Activated effector memory CD4-positive, alpha-beta T cell treated with anti-CD3 and anti-CD28 coated beads, Interleukin-2, amount 50 U/mL, for 16 hours (primary cell): ENCODE measurements around the gene MASP1.

Source experiments
- DNase-seq: peaks from one replicate; pipeline ENCODE4 v3.0.0-alpha.2; 2020

MASP1 gene, protein sequence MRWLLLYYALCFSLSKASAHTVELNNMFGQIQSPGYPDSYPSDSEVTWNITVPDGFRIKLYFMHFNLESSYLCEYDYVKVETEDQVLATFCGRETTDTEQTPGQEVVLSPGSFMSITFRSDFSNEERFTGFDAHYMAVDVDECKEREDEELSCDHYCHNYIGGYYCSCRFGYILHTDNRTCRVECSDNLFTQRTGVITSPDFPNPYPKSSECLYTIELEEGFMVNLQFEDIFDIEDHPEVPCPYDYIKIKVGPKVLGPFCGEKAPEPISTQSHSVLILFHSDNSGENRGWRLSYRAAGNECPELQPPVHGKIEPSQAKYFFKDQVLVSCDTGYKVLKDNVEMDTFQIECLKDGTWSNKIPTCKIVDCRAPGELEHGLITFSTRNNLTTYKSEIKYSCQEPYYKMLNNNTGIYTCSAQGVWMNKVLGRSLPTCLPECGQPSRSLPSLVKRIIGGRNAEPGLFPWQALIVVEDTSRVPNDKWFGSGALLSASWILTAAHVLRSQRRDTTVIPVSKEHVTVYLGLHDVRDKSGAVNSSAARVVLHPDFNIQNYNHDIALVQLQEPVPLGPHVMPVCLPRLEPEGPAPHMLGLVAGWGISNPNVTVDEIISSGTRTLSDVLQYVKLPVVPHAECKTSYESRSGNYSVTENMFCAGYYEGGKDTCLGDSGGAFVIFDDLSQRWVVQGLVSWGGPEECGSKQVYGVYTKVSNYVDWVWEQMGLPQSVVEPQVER

DNA sequence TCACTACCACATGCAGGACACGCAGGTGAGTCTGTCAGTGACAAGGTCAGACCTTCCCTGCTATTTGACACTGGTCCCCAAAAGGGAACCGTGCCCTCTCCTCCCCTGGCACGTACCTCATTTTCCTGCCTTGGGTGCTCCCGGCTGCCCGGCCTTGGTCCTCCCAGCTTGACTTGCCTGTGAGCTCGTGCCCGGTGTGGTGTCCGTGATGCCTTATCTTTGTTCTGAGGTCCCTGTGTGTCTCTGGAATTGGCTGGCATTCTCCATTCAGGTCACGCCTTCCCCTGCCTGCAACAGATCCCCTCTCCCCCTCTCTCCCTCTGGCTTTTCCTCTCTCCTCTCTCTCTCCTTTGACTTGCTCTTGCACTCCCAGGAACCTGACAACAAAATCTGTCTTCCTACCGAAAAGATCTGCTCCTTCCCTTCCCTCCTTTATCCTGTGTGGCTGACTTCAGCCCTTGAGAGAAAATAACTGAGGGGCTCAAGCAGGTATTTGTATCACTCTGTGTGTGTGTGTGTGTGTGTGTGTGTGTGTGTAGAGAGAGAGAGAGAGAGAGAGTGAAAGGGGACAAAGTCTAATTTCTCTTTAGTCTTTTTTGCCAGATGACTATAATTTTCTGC lies at the start of gene MASP1:
Gene MASP1, minus strand, starts transcription at position 226 of the 621 bp plus-strand sequence. Its CDS starts 105 bp downstream, at position 121.
- no peak for DNase-seq

DNA sequence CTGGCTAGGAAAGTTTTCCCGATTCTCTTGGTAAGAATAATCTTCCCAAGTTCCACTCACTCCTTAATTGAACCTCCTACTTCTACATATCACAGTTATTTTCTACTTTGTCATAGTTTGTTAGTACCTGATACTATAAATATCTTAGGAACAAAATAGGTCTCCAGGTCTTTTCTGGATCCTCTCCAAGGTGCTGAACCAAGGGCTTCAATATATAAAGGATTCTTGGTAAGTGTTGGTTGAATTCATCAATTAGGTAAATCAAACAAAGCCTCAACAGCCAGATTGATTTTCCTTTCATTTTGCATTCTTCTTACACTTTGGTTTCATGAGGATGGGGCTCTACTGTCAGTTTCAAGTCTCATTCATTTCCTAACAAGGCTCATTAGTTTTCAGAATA lies 49.0 kb upstream of the MASP1 start:
- no peak for DNase-seq

DNA sequence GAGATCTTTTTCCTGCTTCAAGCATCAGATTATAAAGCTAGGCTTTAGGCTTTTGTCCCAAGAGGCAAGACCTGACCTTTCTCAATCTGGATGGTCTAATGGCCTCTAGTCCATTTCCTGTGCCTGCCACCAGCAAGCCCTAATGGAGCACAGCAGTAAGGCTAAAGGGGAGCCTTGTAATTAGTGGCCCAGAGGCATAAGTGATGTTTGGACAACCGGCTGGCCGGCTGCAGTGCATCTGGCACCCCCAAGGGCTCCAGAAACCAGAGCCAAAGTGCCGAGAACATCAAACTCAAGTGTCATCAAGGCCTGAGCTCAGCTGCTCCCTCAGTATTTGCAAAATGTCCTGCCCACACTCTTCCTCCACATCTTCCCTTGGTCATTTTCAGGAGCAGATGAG lies 44.8 kb upstream of the MASP1 start:
- DNase-seq = no peak

DNA sequence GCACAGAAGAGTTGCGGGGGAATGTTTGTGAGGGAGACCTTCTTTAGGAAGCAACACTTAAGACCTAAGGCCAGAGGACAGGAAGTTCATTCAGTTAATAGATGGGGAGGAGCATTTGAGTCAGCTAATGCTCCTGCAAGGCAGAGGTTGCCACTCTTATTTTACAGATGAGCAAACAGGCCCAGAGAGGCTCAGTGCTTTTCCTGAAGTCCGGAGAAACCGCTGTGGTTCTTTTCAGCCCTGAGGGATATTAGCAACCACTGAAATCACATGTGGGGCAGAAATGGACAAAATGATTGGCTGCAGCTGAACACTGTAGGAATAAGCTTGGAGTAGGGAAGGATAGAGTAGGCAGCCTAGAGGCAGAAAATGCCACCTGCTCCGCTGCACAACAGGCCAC lies 43.4 kb upstream of the MASP1 start:
- no peak for DNase-seq

DNA sequence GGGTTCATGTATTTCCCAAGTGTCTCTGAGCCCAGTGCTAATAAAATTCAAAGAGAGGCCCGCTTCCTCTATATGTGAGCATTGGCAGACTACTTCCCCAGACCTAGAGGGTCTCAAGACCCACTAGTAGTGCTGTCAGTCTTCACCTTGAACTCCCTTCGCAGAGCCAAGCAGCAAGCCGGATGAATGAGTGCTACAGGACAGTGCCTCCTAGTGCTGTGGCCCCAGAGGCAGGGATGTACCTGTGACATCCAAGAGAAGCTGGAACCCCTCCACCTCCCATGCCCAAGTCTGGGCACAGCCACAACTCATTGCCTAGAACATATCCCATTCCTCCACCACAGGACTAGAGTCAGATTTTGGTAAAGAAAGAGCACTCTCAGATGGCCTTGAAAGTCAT lies 37.2 kb upstream of the MASP1 start:
- no peak for DNase-seq

DNA sequence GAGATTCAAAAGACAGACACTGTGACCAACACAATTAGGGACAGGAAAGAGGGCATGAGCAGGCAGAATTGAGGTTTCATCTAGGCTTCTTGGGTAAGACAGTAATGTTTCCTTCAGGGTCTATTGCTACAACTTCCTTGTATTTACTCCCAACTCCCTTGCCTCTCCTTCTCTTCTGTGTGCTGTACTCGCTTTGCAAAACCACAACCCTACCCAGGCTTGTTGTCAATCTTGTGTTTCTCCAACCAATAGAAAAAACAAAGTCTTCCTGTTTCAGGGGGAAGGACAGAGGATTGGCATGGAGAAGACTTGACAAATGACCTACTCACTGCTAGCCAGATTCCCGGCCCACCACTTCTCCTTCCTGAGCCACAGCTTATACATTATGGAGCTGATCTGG lies 36.3 kb upstream of the MASP1 start:
- no peak for DNase-seq

DNA sequence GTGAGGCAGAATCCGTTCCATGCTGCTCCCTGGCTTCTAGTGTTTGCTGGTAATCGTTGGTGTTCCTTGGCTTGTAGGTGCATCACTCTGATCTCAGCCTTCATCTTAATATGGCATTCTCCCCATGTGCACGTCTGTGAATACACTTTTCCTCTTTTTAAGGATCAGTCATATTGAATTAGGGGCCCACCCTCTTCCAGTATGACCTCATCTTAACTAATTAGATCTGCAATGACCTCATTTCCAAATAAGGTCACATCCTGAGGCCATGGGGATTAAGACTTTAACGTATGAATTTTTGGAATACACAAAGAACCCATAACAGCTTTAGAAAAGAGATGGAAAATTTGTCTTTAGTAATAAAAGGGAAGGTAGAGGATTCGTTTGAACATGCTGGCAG lies 34.1 kb upstream of the MASP1 start:
- DNase-seq = no peak

DNA sequence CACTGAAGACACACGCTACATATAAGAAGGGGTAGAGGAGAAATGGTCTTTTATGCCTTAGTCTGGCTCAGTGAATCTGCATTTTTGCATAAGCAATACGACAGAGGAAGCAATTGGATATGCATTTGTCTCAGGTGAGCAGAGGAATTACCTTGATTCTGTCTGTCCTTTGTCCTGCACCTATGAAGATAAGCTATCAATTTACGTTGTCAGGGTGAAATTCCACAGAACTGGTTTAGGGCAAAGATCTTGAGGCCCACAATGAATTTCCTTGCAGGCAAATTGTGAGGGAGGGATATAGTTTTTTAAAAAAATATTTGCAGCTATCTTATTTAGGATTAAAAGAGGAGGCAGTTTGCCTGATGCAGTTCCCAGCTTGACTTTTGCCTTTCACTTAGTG lies 31.6 kb upstream of the MASP1 start:
- DNase-seq = no peak

DNA sequence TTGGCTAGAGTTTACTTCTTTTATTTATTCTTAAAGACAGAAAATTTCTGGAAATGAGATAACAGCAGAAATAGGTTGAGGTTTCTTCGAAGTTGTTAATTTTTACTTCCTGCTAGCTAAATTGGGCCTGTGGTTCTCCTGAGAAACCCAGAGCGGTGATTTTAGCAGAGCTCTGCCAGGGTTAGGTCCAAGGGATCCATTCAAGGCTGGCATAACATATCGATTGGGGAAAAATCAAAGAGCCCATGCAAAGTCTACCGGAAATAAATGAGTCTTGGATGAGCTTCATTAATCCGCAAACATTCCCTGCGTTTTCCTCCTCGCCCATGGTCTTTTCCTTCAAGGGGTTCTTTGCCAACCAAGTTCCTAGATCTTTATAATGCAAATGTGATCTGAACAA lies 30.8 kb upstream of the MASP1 start:
- DNase-seq = no peak

DNA sequence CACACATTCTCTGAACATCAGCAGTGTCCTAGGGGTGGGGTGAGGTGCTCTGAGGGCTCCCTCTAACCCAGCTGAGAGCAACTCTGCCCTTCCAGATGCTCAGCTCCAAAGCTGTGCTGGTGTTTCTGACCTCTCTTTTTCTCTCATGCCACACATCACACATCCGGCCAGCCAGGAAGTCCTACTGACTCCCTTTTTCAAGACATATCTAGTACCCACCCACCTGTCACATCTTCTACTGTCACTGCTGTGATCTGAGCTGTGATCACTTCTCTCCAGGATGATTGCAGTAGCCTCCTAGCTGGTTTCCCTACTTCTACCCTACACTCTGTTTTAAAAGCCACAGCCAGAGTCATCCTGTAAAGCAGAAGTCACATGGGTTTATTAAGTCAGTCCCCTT lies 30.2 kb upstream of the MASP1 start:
- DNase-seq = no peak

DNA sequence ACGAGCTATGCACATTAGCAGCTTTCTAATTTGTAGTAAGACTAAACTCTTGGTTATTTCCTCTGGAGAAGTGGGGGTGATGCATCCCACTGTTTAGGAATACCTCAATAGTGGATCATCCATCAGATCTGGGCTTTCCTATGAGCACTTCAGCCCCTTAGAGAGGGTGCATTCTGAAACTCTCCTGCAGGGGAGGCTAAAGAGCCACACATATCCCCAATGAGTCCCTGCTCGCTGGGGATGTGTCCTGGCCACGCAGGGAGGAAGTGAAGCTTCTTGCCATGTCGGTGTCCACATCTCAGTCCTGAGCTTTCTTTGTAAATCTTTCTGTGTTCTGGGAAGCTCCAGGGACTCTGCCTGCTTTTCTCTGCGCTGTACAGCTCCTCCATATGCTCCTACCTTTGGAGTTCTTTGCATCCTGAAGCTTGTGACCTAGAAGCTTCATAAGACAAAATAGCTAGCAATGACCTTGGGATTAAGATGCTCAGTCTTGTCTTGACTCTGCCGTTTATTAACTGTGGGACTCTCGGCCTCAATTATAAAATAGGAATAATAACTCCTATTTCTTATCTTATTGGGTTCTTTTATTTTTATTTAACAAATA lies 28.3 kb upstream of the MASP1 start:
- DNase-seq = peak; percentile 73

DNA sequence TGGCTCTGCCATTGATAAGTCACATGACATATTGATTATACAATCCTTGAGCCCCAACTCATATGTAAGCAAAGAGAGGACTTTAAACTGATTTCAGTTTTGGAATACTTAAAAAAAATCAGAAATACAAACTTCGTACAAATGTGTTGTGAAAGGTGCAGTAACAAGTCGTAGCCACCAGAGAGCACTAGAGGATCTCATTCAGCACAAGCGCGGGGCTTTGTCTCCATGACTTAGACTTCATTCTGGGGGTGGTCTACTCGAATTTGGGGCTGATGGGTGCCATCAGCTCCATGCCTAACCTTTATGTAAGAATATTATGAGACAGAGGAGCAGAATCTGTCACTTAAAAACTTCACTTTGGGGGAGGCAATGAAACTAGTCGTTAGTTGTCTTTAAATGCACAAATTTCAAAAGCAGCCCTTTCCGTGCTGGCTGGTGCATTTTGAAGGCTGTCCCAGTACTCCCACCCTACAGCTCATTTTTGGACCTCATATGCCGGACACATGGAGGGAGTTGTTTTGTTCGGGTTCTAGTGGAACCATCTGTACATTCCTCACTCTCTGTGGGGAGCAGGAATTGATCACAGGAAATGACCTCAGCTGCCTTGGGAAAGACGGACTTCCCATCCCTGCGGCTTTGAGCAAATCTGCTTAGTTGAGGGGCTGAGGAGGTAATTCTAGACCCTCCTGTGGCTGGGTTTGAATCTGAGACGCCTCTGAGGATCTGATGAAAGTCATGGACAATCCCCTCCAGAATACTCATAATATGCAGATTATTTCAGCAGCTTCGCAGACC lies 27.5 kb upstream of the MASP1 start:
- peak; percentile 69 for DNase-seq

DNA sequence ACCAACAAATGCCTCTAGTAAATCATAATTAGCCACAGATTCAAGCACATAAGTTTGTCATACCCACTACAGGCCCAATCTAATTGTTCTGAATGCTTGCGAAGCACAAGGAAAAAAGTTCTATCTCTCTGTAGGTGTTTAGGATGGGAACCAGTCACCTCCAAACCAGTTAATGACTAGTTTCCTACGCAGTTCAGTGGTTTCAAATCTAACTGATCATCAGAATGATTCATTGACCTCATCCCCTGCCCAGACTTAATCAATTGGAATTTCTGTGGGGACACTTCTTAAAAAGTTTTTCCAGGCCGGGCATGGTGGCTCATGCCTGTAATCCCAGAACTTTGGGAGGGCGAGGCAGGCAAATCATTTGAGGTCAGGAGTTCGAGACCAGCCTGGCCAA lies 24.3 kb upstream of the MASP1 start:
- no peak for DNase-seq

DNA sequence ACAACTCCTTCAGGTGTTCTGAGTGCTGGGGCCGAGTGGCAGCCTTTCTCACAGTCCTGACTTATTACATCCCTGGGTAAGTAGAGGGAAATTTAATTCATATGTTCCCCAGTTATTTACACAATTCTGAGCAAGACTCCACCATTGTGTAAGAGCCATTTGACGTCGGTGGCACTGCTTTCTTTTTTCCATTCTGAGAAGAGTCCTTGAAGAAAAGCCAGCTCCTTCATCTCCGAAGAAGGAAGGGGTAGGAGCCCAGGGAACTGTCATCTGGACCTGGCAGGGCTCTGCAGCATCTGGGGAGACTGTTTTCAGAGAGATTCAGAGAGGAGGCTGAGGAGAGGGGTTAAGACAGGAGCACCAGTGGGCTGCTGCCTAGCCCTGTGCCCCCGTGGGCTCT lies 22.6 kb upstream of the MASP1 start:
- DNase-seq = no peak

DNA sequence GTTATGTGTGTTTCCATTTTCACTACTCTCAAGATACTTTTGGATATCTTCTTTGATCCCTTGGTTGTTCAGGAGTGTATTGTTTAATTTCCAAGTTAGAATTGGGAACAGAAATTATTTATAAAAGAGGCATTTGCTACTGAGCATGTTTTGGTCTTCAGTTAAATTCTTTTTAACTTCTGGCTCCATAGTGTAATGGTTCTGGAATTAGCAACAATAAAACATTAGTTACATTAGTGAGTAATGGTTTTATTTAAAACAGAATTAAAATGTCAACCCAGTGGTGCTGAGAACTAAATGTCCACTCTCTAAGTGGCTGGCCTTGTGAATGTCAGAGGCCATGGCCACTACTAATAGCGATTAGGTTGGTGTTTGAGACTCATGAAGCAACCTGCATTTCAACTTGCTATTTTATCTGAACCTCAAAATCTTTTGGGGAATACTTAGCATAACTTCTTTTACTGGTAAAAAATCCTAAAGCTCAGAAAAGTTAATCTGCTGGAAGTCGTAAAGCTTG lies 19.5 kb upstream of the MASP1 start:
- no peak for DNase-seq

DNA sequence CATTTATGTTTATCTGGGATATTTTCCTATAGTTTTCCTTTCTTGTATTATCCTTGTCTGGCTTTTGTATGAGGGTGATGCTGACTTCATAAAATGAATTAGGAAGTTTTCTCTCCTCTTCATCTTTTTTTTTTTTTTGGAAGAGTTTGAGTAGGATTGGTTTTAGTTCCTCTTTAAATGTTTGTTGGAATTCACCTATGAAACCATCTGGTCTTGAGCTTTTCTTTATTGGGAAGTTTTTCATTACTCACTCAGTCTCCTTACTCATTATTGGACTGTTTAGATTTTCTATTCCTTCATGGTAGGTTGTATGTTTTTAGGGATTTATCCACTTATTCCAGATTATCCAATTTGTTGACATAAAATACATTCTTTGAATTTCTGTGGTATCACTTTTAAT lies 18.7 kb upstream of the MASP1 start:
- no peak for DNase-seq

DNA sequence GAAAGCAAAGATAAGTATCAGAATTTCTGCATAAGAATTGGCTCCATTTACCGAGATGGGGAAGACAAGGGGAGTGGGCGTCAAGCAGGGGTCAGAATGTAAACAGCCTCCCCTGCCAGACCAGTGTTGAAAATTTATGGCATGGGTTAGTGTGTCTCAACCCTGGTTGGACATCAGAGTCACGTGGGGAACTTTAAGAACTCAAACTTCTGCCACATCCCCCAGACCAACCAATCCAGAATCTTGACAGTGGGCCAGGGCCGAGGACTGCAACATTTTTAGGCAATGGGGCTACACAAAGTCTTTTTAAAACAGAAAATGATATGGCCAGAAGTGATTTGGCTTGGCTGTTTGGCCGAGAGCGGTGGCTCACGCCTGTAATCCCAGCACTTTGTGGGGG lies 14.3 kb upstream of the MASP1 start:
- DNase-seq = no peak

DNA sequence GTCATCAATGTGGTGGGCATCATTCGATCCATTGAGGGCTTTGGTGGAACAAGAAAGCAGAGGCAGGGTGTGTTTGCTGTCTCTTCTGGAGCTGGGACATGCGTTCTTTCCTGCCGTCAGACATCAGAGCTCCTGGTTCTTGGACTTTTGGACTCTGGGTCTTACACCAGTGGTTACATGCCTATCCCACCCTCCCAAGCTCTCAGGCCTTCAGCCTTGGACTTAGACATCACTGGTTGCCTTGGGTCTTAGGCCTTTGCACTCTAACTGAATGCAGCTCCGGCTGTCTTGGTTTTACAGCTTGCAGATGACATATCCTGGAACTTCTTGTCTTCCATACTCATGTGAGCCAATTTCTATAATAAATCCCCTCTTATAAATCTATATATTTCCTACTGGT lies 8.1 kb upstream of the MASP1 start:
- DNase-seq = no peak

DNA sequence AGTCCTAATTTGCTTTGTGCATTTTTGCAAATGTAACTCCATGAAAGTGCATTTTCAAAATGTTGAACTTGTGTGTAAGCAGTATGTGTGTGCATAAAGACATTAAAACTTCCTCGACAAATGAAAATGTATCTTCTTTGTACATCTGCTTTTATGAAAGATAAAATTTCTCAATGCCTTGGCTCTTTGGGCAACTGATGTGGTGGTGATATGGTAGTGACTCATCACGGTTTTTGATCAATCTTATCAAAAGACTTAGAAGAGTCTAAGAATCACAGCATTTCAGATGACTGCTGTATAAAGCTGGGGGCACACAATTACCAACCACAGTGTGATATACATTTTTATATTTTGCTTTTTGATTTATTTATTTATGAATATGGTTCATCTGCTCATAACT lies 5.4 kb upstream of the MASP1 start:
- no peak for DNase-seq

DNA sequence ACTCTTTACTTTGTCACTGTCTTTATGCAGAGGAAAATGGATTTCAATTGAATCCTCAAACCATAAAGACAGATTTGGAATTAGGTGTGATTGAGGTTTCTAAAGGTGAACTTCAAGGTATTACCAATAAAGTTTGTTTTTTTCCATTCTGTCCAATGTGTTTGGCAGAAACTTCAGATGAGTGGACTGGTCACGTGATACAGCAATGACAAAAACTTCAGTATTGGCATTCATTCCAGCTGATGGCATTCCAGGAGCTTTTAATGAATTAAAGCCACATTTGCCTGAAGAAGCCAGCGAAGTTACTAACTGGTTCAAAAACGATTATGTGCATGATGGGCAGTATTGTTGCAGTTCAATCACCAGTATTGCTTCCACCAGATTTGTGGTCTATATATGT lies 4.5 kb upstream of the MASP1 start:
- no peak for DNase-seq

DNA sequence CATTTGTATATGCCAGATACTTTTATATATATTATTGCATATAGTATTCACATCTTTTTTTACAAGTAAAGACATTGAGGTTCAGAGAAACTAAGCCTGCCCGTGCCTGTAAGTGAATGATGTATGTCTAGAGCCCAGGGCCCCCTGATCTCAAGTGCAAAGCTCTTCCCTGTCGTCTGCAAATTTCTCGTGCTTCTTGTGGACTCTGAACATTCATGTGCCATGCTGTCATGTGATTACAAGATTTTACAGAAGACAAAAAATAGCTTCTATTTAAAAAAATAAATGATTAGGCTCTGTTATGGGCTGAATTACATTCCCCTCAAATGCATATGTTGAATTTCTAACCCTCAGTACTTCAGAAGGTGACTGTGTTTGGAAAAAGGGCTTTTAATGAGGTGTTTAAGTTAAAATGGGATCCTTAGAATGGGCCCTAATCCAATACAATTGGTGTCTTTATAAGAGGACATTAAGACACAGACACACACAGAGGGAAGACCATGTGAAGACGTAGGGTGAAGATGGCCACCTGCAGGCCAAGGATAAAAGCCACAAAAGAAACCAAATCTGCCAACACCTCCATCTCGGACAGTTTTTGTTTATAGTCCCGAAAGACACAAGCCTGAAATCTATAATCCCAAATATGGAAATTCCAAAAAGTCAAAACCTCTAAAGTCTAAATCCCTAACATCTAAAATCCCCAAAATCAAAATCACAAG lies 3.9 kb upstream of the MASP1 start:
- DNase-seq = no peak
